ENCODE measurements around the gene MZT2B.

DNA sequence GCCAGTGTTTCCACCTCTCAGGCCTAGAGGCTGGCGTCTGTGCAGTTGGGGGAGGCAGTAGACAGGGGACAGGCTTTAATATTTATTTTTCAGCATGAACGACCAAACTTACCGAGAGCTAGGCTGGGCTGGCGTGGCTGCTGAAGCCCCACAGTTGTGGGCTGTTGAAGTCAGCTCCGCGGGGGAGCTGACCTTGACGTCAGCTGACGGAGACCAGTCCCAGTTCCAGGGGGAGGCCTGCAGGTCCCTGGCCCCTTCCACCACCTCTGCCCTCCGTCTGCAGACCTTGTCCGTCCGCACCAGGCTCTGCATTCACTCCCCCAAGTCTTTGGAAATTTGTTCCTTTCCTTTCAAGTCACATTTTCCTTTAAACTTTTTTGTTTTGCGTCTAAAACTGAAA lies 49.6 kb downstream of the MZT2B start:
- TF ChIP-seq, protein P1, sequence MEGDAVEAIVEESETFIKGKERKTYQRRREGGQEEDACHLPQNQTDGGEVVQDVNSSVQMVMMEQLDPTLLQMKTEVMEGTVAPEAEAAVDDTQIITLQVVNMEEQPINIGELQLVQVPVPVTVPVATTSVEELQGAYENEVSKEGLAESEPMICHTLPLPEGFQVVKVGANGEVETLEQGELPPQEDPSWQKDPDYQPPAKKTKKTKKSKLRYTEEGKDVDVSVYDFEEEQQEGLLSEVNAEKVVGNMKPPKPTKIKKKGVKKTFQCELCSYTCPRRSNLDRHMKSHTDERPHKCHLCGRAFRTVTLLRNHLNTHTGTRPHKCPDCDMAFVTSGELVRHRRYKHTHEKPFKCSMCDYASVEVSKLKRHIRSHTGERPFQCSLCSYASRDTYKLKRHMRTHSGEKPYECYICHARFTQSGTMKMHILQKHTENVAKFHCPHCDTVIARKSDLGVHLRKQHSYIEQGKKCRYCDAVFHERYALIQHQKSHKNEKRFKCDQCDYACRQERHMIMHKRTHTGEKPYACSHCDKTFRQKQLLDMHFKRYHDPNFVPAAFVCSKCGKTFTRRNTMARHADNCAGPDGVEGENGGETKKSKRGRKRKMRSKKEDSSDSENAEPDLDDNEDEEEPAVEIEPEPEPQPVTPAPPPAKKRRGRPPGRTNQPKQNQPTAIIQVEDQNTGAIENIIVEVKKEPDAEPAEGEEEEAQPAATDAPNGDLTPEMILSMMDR (IDR thresholded peaks at IDR 0.05; ENCODE audit: low read depth, low read length, poor library complexity, severe bottlenecking), result no peak
- no peak for TF ChIP-seq EZH2phosphoT487 (IDR thresholded peaks at IDR 0.05; ENCODE audit: borderline replicate concordance, low read length)
